SU-DHL-6 (cell line): ENCODE results near the gene FBXL16.
"Not testable (repeated sequence)": the region's sequence is repeated elsewhere in the genome, so short reads cannot be mapped to it uniquely, and the experiment has no call there.

Source experiments
- H2AFZ ChIP-seq: fragments of 200-600 bp; sonication (generic); 2 replicates; pipeline ENCODE4 v1.6.1; 2014; ENCODE audit warnings: low read depth, mild to moderate bottlenecking, moderate library complexity, mixed read lengths, antibody characterized with exemption, low read length; ENCODE audit not compliant: severe bottlenecking
- H3F3A ChIP-seq: fragments of 200-600 bp; shearing (Covaris generic); 2 replicates; pipeline ENCODE4 v1.6.0; 2016; ENCODE audit warnings: antibody characterized with exemption, mild to moderate bottlenecking; ENCODE audit not compliant: insufficient read depth
- H3K27ac ChIP-seq: fragments of 200-600 bp; sonication (generic); 2 replicates; pipeline ENCODE4 v1.5.1; 2016; ENCODE audit warnings: low read depth, mild to moderate bottlenecking, low read length, moderate library complexity, mixed read lengths
- H3K27me3 ChIP-seq: fragments of 200-600 bp; sonication (generic), shearing (Covaris generic); 2 replicates; pipeline ENCODE4 v1.6.0; 2014; ENCODE audit warnings: mild to moderate bottlenecking, low read length
- H3K36me3 ChIP-seq: fragments of 200-600 bp; sonication (generic); 2 replicates; pipeline ENCODE4 v1.6.1; 2014; ENCODE audit warnings: mild to moderate bottlenecking, low read length, mixed read lengths
- H3K4me2 ChIP-seq: fragments of 300-600, 200-600 bp; shearing (Covaris generic), sonication (generic); 2 replicates; pipeline ENCODE4 v1.6.0; 2014; ENCODE audit warnings: low read length, low read depth, mild to moderate bottlenecking; ENCODE audit not compliant: poor library complexity, severe bottlenecking
- H3K4me3 ChIP-seq: fragments of 200-600 bp; sonication (generic); 2 replicates; pipeline ENCODE4 v1.5.1; 2014; ENCODE audit warnings: antibody characterized with exemption, low read length, mild to moderate bottlenecking, mixed read lengths; ENCODE audit not compliant: insufficient read depth, poor library complexity, severe bottlenecking
- H3K79me2 ChIP-seq: fragments of 200-600 bp; sonication (generic); 2 replicates; pipeline ENCODE4 v1.6.1; 2014; ENCODE audit warnings: mild to moderate bottlenecking, low read length, moderate library complexity; ENCODE audit not compliant: insufficient read depth
- H3K9ac ChIP-seq: fragments of 200-600 bp; sonication (generic); 2 replicates; pipeline ENCODE4 v1.7.0; 2014; ENCODE audit warnings: mild to moderate bottlenecking, low read length
- H3K9me2 ChIP-seq: fragments of 200-600 bp; sonication (generic); replicated peaks from 2 replicates; pipeline ENCODE4 v1.6.1; 2014; ENCODE audit warnings: low read length; ENCODE audit not compliant: insufficient read depth
- H3K9me3 ChIP-seq: fragments of 200-600 bp; sonication (generic); 2 replicates; pipeline ENCODE4 v1.6.1; 2014; ENCODE audit warnings: low read length, mixed read lengths; ENCODE audit not compliant: insufficient read depth
- H4K20me1 ChIP-seq: fragments of 200-600 bp; sonication (generic); 2 replicates; pipeline ENCODE4 v1.6.1; 2014; ENCODE audit warnings: low read depth, mild to moderate bottlenecking, antibody characterized with exemption, low read length, moderate library complexity, mixed read lengths
- CTCF ChIP-seq: fragments of 200-600 bp; sonication (generic); IDR thresholded peaks from one replicate; pipeline ENCODE4 v1.5.1; 2017; ENCODE audit warnings: antibody characterized with exemption, mild to moderate bottlenecking, low read length, moderate library complexity; ENCODE audit not compliant: insufficient read depth, poor library complexity, severe bottlenecking
- EZH2phosphoT487 ChIP-seq: fragments of 200-600 bp; sonication (generic), shearing (Covaris generic); conservative IDR thresholded peaks from 2 replicates; pipeline ENCODE4 v1.6.1; 2018; ENCODE audit warnings: mild to moderate bottlenecking, antibody characterized with exemption, low read length, moderate library complexity, mixed read lengths

The FBXL16 gene

GRCh38 chr16:705431-706188, at the start of gene FBXL16:
Gene FBXL16 (minus strand): TSS chr16:705801. CDS start chr16:697405, 8,396 bp downstream.
- no peaks in the 10 kb centered on the region for H3K27me3 ChIP-seq
- H4K20me1 ChIP-seq, result no peaks in the 10 kb centered on the region
- H3K79me2 ChIP-seq, result no peaks in the 10 kb centered on the region
- H3K4me3 ChIP-seq, result no peak within 1 kb of the TSS
- H3K27ac ChIP-seq, result no peak within 1 kb of the TSS
- H3K36me3 ChIP-seq, result no peaks in the 10 kb centered on the region
- H3F3A ChIP-seq, result no peaks in the 10 kb centered on the region
- H3K9me2 ChIP-seq, result no peaks in the 10 kb centered on the region
- H3K4me2 ChIP-seq, result no peak within 1 kb of the TSS
- H3K9me3 ChIP-seq, result no peaks in the 10 kb centered on the region
- H3K9ac ChIP-seq, result no peak within 1 kb of the TSS
- H2AFZ ChIP-seq, result no peak within 1 kb of the TSS
- TF ChIP-seq CTCF (no peak), EZH2phosphoT487 (no peak)

- Histone ChIP-seq H4K20me1 (no peaks in the 10 kb centered on the region), H3K9ac (no peak overlapping the region), H3K9me2 (no peaks in the 10 kb centered on the region), H3K27ac (no peak overlapping the region), H3K4me3 (no peak overlapping the region), H3K36me3 (no peaks in the 10 kb centered on the region), H3K4me2 (no peak overlapping the region), H2AFZ (no peak overlapping the region), H3K79me2 (no peaks in the 10 kb centered on the region), H3F3A (no peaks in the 10 kb centered on the region), H3K27me3 (no peaks in the 10 kb centered on the region), H3K9me3 (no peaks in the 10 kb centered on the region)
- TF ChIP-seq CTCF, result no peak
- TF ChIP-seq EZH2phosphoT487, result no peak
Measured at GRCh38 chr16:754656-755055, 49.1 kb upstream of the FBXL16 start.

- not testable (repeated sequence) for H3K4me2 ChIP-seq, H3K9ac ChIP-seq, H2AFZ ChIP-seq, H3K36me3 ChIP-seq, H4K20me1 ChIP-seq, H3K4me3 ChIP-seq, H3F3A ChIP-seq, H3K27ac ChIP-seq, H3K9me3 ChIP-seq, H3K79me2 ChIP-seq, H3K9me2 ChIP-seq, H3K27me3 ChIP-seq
Measured at GRCh38 chr16:754121-754607, 48.6 kb upstream of the FBXL16 start.

- H2AFZ ChIP-seq, result no peak overlapping the region
- no peak overlapping the region for H3K9ac ChIP-seq
Measured at GRCh38 chr16:752007-752312, 46.4 kb upstream of the FBXL16 start.

More at GRCh38 chr16:752007-752312, 46.4 kb upstream of the FBXL16 start:
- Histone ChIP-seq H3K9me2 (no peaks in the 10 kb centered on the region), H3K9me3 (no peaks in the 10 kb centered on the region), H4K20me1 (no peaks in the 10 kb centered on the region), H3K4me2 (no peak overlapping the region), H3K36me3 (no peaks in the 10 kb centered on the region), H3K27me3 (no peaks in the 10 kb centered on the region), H3K27ac (no peak overlapping the region), H3K4me3 (no peak overlapping the region), H3F3A (no peaks in the 10 kb centered on the region), H3K79me2 (no peaks in the 10 kb centered on the region)
- TF ChIP-seq EZH2phosphoT487 (no peak), CTCF (no peak)
